Stimulated activated effector memory CD8-positive, alpha-beta T cell treated with anti-CD3 and anti-CD28 coated beads, Interleukin-12 subunit alpha, Interleukin-12 subunit beta, amount 100 ng/mL, for 72 hours (primary cell): ENCODE results near the gene FBXO7.

Experiments
- ATAC-seq: fragments of 150-1000 bp; cut with Tn5 transposase; 2 replicates; pipeline ENCODE4 v1.10.0; 2021
- DNase-seq, 2 donors: peaks; one replicate each; pipeline ENCODE4 v3.0.0; 2021 to 2022; ENCODE audit warnings: low spot score in 2 of 2
- H3K27ac Mint-ChIP-seq: one replicate; pipeline ENCODE4 v1.8.0; 2022; ENCODE audit warnings: mild to moderate bottlenecking, mixed read lengths
- H3K36me3 Mint-ChIP-seq: one replicate; pipeline ENCODE4 v1.8.0; 2022; ENCODE audit warnings: mild to moderate bottlenecking, mixed read lengths
- H3K4me1 Mint-ChIP-seq: one replicate; pipeline ENCODE4 v1.8.0; 2022; ENCODE audit warnings: mixed read lengths
- H3K4me3 Mint-ChIP-seq: one replicate; pipeline ENCODE4 v1.8.0; 2022; ENCODE audit warnings: mild to moderate bottlenecking, mixed read lengths
- H3K9me3 Mint-ChIP-seq: one replicate; pipeline ENCODE4 v1.8.0; 2022; ENCODE audit warnings: mixed read lengths

FBXO7 gene

GRCh38 chr22:32533265-32534111 lies 58.9 kb downstream of the FBXO7 start:
- DNase-seq (no peak), ATAC-seq (no peak)
- Mint-ChIP-seq H3K4me3 (no peak overlapping the region), H3K9me3 (no peaks in the 10 kb centered on the region), H3K36me3 (no peaks in the 10 kb centered on the region), H3K27ac (no peak overlapping the region), H3K4me1 (no peaks in the 10 kb centered on the region)

DNA sequence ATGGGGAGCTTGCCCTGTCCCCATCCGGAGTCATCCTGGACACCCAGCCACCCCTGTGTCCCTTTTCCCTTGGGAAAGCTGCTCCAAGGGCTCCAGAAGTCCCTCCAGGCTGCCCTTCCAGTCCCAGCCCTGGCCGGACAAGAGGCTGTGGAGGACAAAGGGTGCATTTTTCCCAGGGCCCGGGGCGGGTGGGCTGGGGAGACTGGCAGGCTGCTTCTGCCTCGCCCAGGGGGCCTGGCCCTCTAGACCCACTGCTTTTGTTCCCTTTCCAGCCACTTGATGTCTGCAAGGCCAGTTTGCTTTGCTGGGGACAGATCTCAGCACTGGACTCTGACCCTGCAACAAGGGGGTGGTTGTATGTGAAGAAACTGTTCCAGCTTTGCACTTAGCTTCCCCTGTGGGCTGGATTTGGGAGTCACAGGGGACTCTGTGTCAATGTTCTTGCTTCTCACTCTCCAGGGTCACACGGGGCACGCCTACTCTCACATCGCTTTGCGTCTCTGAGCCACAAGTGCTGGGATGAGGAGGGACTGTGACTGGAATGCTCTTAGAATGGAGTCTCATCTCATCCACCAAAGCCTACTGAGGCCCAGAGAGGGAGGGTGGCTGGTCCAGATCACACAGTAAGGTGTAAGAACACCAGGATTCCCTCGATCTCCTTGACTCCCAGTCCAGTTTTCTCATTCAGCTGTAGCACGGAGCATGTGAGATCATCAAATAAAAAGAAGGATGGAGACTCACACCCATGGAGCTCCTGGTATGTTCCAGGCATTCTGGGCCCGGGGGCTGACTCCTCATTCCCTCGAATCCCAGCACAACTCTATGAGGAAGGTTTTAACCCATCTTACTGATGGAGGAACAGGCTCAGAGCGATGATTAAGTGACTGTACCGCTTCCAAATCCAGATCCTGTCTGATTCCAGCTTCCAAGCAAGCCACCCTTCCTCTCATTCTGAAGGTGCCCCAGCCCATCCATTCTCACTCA lies 59.9 kb downstream of the FBXO7 start:
- H3K9me3 Mint-ChIP-seq = no peaks in the 10 kb centered on the region
- no peaks in the 10 kb centered on the region for H3K36me3 Mint-ChIP-seq
- no peak overlapping the region for H3K27ac Mint-ChIP-seq
- H3K4me3 Mint-ChIP-seq = no peak overlapping the region
- ATAC-seq (no peak), DNase-seq (no peak)
- no peaks in the 10 kb centered on the region for H3K4me1 Mint-ChIP-seq

DNA sequence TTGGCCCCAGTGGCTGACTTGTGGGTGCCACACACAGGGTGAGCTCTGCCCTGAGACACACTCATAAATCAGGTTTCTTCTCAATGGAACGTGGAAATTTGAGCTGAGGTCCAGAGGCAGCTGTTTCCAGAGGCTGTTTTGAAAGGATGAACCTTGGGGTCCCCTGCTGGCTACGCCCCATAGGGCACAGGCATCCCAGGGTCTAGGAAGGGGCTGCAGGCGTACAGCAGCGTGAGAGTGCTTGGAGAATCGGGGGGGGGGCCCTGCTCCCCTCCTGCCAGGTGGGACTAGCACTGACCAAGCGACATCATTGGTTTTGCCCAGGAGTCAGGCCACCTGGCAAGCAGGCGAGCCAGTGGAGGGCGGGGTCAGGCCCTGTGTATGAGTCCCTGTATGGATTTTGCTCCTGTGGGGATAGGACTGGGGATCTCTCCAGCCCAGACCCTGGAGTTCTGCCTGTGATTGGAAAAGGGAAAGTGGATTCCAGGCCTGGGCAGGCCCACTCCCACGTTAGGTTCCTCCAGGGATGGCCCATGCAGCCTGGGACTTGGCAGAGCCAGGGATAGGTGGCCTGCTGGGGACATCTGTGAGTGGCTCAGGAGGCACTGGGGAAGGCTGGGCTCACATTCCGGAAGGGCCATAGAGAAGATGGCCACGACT lies 61.0 kb downstream of the FBXO7 start:
- H3K9me3 Mint-ChIP-seq = no peaks in the 10 kb centered on the region
- H3K27ac Mint-ChIP-seq = no peak overlapping the region
- ATAC-seq = no peak

DNA sequence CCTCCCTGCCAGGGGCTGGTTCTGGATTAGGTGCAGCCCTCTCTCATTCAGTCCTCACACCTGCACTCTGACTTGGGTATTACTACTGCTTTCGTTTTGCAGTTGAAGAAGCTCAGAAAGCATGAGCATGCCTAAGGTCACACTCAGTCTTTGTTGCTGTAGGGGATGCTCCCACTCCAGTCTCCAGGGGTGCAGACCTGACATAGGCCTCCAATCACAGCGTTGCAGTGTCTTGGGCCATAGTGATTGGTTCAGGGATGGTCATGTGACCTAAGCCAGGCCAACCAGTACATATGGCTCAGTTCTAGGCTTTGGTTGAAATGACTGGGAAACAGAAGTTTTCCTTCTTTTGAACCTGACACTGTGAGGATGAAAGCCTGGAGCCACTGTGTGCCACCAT lies 61.7 kb downstream of the FBXO7 start:
- Mint-ChIP-seq H3K4me1 (no peaks in the 10 kb centered on the region), H3K36me3 (no peaks in the 10 kb centered on the region), H3K4me3 (no peak overlapping the region), H3K27ac (no peak overlapping the region), H3K9me3 (no peaks in the 10 kb centered on the region)
- DNase-seq (no peak), ATAC-seq (no peak)

More for the DNA sequence above, 61.0 kb downstream of the FBXO7 start:
- no peak for DNase-seq
- Mint-ChIP-seq H3K4me3 (no peak overlapping the region), H3K4me1 (no peaks in the 10 kb centered on the region), H3K36me3 (no peaks in the 10 kb centered on the region)

GRCh38 chr22:32538521-32538920 lies 63.9 kb downstream of the FBXO7 start:
- Mint-ChIP-seq H3K36me3 (no peaks in the 10 kb centered on the region), H3K4me1 (no peaks in the 10 kb centered on the region), H3K4me3 (no peak overlapping the region), H3K9me3 (no peaks in the 10 kb centered on the region), H3K27ac (no peak overlapping the region)
- no peak for DNase-seq
- ATAC-seq = no peak

DNA sequence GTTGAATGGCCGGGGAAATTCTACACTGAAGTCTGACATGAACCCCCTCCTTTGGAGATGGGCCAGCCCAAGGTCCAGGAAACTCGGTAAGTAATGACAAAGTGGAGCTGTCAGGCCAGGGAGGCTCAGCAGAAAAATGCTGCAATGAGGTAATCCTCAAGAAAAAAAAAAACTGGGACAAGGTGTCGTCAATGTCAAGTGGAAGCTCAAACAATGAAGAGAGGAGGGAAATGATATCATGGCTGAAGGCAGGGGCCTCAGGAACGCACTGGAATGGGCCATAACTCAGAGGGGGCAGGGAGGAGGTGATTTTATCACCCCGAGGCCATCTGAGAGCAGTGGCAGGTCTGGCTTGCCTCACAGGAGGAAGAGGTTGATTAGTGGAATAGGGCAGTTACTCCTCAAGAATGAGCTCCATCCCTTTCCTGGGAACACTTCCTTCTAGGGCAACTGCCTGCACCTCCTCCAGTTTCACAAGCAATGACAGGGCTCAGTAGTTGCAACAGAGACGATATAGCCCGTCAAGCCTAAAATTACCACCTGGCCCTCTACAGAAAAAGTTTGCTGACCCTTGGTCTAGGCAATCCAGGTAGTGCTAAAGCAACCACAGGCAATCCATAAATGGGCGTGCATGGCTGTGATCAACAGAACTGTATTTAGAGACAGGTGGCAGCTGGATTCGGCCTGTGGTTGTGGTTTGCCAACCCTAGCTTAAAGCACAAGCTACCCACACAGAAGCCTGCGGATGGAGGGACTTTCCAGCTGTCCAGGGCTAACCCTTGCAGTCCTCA lies 65.2 kb downstream of the FBXO7 start:
- no peak for DNase-seq
- Mint-ChIP-seq H3K4me3 (no peak overlapping the region), H3K4me1 (no peaks in the 10 kb centered on the region), H3K9me3 (no peaks in the 10 kb centered on the region), H3K27ac (no peak overlapping the region), H3K36me3 (no peaks in the 10 kb centered on the region)
- no peak for ATAC-seq

- no peaks in the 10 kb centered on the region for H3K36me3 Mint-ChIP-seq
- H3K4me1 Mint-ChIP-seq = no peaks in the 10 kb centered on the region
Observed at GRCh38 chr22:32541481-32541880, 66.9 kb downstream of the FBXO7 start.

GRCh38 chr22:32542066-32542676 lies 67.6 kb downstream of the FBXO7 start:
- ATAC-seq = peak; percentile 9
- Mint-ChIP-seq H3K9me3 (no peaks in the 10 kb centered on the region), H3K36me3 (no peaks in the 10 kb centered on the region)

More at GRCh38 chr22:32541481-32541880, 66.9 kb downstream of the FBXO7 start:
- no peak overlapping the region for H3K4me3 Mint-ChIP-seq
- no peak for DNase-seq
- no peak overlapping the region for H3K27ac Mint-ChIP-seq
- no peak for ATAC-seq
- H3K9me3 Mint-ChIP-seq = no peaks in the 10 kb centered on the region

DNA sequence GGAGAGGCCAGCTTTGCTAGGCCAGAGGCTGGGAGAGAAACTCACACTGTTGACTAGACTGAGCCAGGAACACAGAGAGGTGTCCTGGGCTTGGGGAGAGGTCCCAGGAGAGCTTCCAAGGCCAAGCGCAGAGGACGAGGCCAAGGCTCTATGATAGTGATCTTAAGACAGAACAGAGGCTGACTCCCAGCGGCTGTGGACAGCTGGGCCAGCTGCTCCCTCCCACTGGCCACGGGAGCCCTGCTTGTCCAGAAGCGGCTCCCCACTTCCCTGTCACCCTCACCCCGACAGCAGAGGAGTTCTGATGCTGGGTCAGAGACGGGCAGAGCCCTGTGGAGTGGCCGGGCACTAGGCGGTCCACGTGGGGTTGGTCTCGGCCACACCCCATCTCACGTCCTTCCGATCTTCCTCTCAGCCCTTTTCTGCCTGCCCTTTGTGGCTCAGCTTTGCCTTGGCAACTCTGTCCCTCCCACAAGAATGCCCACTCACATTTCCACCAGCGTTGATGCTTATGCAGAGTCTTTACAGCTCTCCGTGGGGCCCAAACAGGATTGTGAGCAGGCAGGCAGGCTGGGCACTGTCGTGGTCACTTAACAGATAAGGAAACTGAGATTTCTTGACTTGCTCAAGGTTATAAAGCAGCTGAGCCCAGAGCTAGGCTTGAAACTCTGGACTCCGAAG lies 68.2 kb downstream of the FBXO7 start:
- Mint-ChIP-seq H3K4me3 (no peak overlapping the region), H3K9me3 (no peaks in the 10 kb centered on the region), H3K4me1 (no peaks in the 10 kb centered on the region), H3K36me3 (no peaks in the 10 kb centered on the region), H3K27ac (no peak overlapping the region)
- ATAC-seq (peak; percentile 14), DNase-seq (no peak)

More at GRCh38 chr22:32542066-32542676, 67.6 kb downstream of the FBXO7 start:
- no peak for DNase-seq
- H3K27ac Mint-ChIP-seq = no peak overlapping the region
- H3K4me1 Mint-ChIP-seq = no peaks in the 10 kb centered on the region
- H3K4me3 Mint-ChIP-seq = no peak overlapping the region

DNA sequence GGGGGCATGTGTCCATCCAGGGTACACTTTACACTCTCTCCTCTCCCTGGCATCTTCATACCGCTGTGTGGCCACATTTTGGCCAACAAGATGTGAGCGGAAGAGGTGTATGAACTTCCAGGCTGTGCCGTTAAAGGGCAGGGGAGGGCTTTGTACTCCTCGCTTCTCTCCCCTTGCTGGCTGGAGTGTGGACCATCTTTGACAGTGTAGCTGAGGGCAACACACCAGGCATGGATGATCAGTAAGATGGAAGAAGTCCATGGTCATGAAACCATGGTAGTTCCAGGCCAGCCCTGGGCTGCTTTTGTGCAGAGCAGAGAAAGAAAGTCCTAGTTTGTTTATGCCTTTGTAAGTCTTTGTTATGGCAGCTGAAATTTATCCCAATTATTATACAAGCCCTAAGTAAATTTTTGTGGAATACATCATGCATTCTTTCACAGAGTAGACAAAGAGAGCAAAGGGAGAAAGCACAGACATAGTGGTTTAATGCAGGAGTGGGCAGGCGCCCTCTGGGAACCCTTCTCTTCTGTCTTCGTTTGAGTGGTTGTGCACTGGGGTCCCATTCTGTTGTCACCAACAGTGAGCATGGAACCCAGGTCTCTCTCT lies 70.4 kb downstream of the FBXO7 start:
- Mint-ChIP-seq H3K9me3 (no peaks in the 10 kb centered on the region), H3K4me3 (no peak overlapping the region), H3K27ac (no peak overlapping the region), H3K4me1 (no peaks in the 10 kb centered on the region), H3K36me3 (no peaks in the 10 kb centered on the region)
- no peak for ATAC-seq
- DNase-seq = no peak

DNA sequence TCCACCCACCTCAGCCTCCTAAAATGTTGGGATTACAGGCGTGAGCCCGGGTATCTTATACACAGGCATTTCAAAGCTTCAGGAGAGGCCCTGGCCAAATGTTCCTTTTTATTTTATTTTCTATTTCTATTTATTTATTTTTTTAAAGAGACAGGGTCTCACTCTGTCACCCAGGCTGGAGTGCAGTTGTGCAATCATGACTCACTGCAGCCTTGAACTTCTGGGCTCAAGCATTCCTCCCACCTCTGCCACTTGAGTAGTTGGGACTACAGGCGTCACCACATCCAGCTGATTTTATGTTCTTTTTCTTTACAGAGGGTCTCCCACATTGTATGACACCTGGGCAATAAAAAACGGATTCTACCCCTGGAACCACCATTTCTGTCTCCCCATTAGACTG lies 71.2 kb downstream of the FBXO7 start:
- Mint-ChIP-seq H3K27ac (no peak overlapping the region), H3K4me1 (no peaks in the 10 kb centered on the region), H3K4me3 (no peak overlapping the region), H3K9me3 (no peaks in the 10 kb centered on the region), H3K36me3 (no peaks in the 10 kb centered on the region)
- DNase-seq = no peak
- ATAC-seq = no peak

- no peak for ATAC-seq
- H3K4me3 Mint-ChIP-seq = no peak overlapping the region
Observed at GRCh38 chr22:32546496-32546895, 71.9 kb downstream of the FBXO7 start.

GRCh38 chr22:32546935-32547334 lies 72.3 kb downstream of the FBXO7 start:
- H3K36me3 Mint-ChIP-seq = no peaks in the 10 kb centered on the region
- H3K27ac Mint-ChIP-seq = no peak overlapping the region
- no peaks in the 10 kb centered on the region for H3K9me3 Mint-ChIP-seq
- DNase-seq = no peak
- no peak overlapping the region for H3K4me3 Mint-ChIP-seq
- ATAC-seq = no peak
- no peaks in the 10 kb centered on the region for H3K4me1 Mint-ChIP-seq

More at GRCh38 chr22:32546496-32546895, 71.9 kb downstream of the FBXO7 start:
- H3K4me1 Mint-ChIP-seq = no peaks in the 10 kb centered on the region
- no peak for DNase-seq
- H3K9me3 Mint-ChIP-seq = no peaks in the 10 kb centered on the region
- no peak overlapping the region for H3K27ac Mint-ChIP-seq
- no peaks in the 10 kb centered on the region for H3K36me3 Mint-ChIP-seq
